ENCODE data around the gene DOCK10. TPM values are rescaled to one million over a fixed set of nuclear protein-coding genes. Genes with fewer than 3 reads are reported as not detected.
"Not testable (repeated sequence)": the region's sequence is repeated elsewhere in the genome, so short reads cannot be mapped to it uniquely, and the experiment has no call there.

Gene DOCK10
- total and polyA plus RNA-seq, 2 donors (not counting 1 experiment from before 2014, with no cell fraction given) = 20.8 to 26.3 TPM

- no peak overlapping the region for H3K9ac ChIP-seq (ENCODE audit: insufficient read depth, low read length)
- no peak overlapping the region for H2AFZ ChIP-seq (ENCODE audit: low read length)
- no peaks in the 10 kb centered on the region for H3K79me2 ChIP-seq (ENCODE audit: control insufficient read depth, insufficient read depth, low read length)
- H3K9me3 ChIP-seq (ENCODE audit: control insufficient read depth, insufficient read depth, low read depth, low read length) = no peaks in the 10 kb centered on the region
- no peak overlapping the region for H3K4me2 ChIP-seq (ENCODE audit: extremely low read depth, insufficient read depth, low read length)
- H3K36me3 ChIP-seq (ENCODE audit: control insufficient read depth, insufficient read depth, low read length) = no peaks in the 10 kb centered on the region
- no peak overlapping the region for H3K4me3 ChIP-seq (replicated peaks in 1 of 4; ENCODE audit: control extremely low read depth in 1 of 4, insufficient read depth in 1 of 4, low read depth in 3 of 4, low read length in 4 of 4)
- H3K27me3 ChIP-seq (ENCODE audit: control insufficient read depth, insufficient read depth, low read length) = no peaks in the 10 kb centered on the region
- TF ChIP-seq CTCF (conservative IDR thresholded peaks at IDR 0.05 in 1 of 2, IDR thresholded peaks at IDR 0.05 in 1 of 2; ENCODE audit: low read depth in 1 of 2, low read length in 2 of 2) (no peak), EZH2 (IDR thresholded peaks at IDR 0.05; ENCODE audit: low read length, missing control alignments) (no peak)
- DNase-seq (ENCODE audit: low read depth in 2 of 2) = no peak
- no peaks in the 10 kb centered on the region for H4K20me1 ChIP-seq (ENCODE audit: control insufficient read depth, extremely low read depth, insufficient read depth, low read length)
- H3K4me1 ChIP-seq (ENCODE audit: control insufficient read depth, extremely low read depth, insufficient read depth, low read length) = no peaks in the 10 kb centered on the region
- H3K27ac ChIP-seq (ENCODE audit: insufficient read depth, low read length) = no peak overlapping the region
Measured at GRCh38 chr2:225055714-225056113, 13.4 kb upstream of the DOCK10 start.

- H3K9ac ChIP-seq (ENCODE audit: insufficient read depth, low read length) = no peak overlapping the region
- H3K4me1 ChIP-seq (ENCODE audit: control insufficient read depth, extremely low read depth, insufficient read depth, low read length) = no peaks in the 10 kb centered on the region
- H4K20me1 ChIP-seq (ENCODE audit: control insufficient read depth, extremely low read depth, insufficient read depth, low read length) = no peaks in the 10 kb centered on the region
- H3K36me3 ChIP-seq (ENCODE audit: control insufficient read depth, insufficient read depth, low read length) = no peaks in the 10 kb centered on the region
- no peak overlapping the region for H3K4me2 ChIP-seq (ENCODE audit: extremely low read depth, insufficient read depth, low read length)
- DNase-seq (ENCODE audit: low read depth in 2 of 2) = peak in 1 of 2 donors; percentile 18
- H3K9me3 ChIP-seq (ENCODE audit: control insufficient read depth, insufficient read depth, low read depth, low read length) = no peaks in the 10 kb centered on the region
- H3K4me3 ChIP-seq (replicated peaks in 1 of 4; ENCODE audit: control extremely low read depth in 1 of 4, insufficient read depth in 1 of 4, low read depth in 3 of 4, low read length in 4 of 4) = no peak overlapping the region
- H3K27ac ChIP-seq (ENCODE audit: insufficient read depth, low read length) = no peak overlapping the region
- H3K27me3 ChIP-seq (ENCODE audit: control insufficient read depth, insufficient read depth, low read length) = no peaks in the 10 kb centered on the region
- no peaks in the 10 kb centered on the region for H3K79me2 ChIP-seq (ENCODE audit: control insufficient read depth, insufficient read depth, low read length)
- TF ChIP-seq CTCF (conservative IDR thresholded peaks at IDR 0.05 in 1 of 2, IDR thresholded peaks at IDR 0.05 in 1 of 2; ENCODE audit: low read depth in 1 of 2, low read length in 2 of 2) (no peak), EZH2 (IDR thresholded peaks at IDR 0.05; ENCODE audit: low read length, missing control alignments) (no peak)
- no peak overlapping the region for H2AFZ ChIP-seq (ENCODE audit: low read length)
Measured at GRCh38 chr2:225052703-225053102, 10.4 kb upstream of the DOCK10 start.

- not testable (repeated sequence) for H3K4me1 ChIP-seq (ENCODE audit: control insufficient read depth, extremely low read depth, insufficient read depth, low read length); H3K79me2 ChIP-seq (ENCODE audit: control insufficient read depth, insufficient read depth, low read length); H3K27ac ChIP-seq (ENCODE audit: insufficient read depth, low read length); H3K36me3 ChIP-seq (ENCODE audit: control insufficient read depth, insufficient read depth, low read length); H2AFZ ChIP-seq (ENCODE audit: low read length); H3K27me3 ChIP-seq (ENCODE audit: control insufficient read depth, insufficient read depth, low read length); H4K20me1 ChIP-seq (ENCODE audit: control insufficient read depth, extremely low read depth, insufficient read depth, low read length); H3K9ac ChIP-seq (ENCODE audit: insufficient read depth, low read length); H3K4me2 ChIP-seq (ENCODE audit: extremely low read depth, insufficient read depth, low read length); H3K9me3 ChIP-seq (ENCODE audit: control insufficient read depth, insufficient read depth, low read depth, low read length); H3K4me3 ChIP-seq (replicated peaks in 1 of 4; ENCODE audit: control extremely low read depth in 1 of 4, insufficient read depth in 1 of 4, low read depth in 3 of 4, low read length in 4 of 4)
- DNase-seq (ENCODE audit: low read depth in 2 of 2) = peak in 1 of 2 donors; percentile 29
Measured at GRCh38 chr2:225047502-225047901, 5.2 kb upstream of the DOCK10 start.
